A549 (cell line): ENCODE results near the gene NIPAL1. TPM values are rescaled to one million over a fixed set of nuclear protein-coding genes. Genes with fewer than 3 reads are reported as not detected.

Experiments
- ATAC-seq, 2 experiments: fragments of 200-7000 bp in 1 of 2; fragments of >200 bp in 1 of 2; cut with Nextera tagmentation in 1 of 2; cut with Tn5 transposase in 1 of 2; 3 replicates each; pipeline versions ENCODE4 v1.8.0 to v1.9.1; 2018 to 2020; ENCODE audit warnings: mild to moderate bottlenecking in 1 of 2, moderate library complexity in 1 of 2
- CTCF ChIA-PET: fragments of 300-600 bp; sonication (Branson Sonifier 250); formaldehyde crosslinking; extraction: SDS; loops from one replicate; lab custom pipeline; 2021; ENCODE audit warnings: antibody characterized with exemption, inconsistent platforms; lab: Yijun Ruan, JAX
- POLR2A ChIA-PET: fragments of 350-600 bp; formaldehyde crosslinking; extraction: SDS; loops from one replicate; lab custom pipeline; 2021; ENCODE audit warnings: antibody characterized with exemption, inconsistent platforms; lab: Yijun Ruan, JAX
- DNase-seq, 2 experiments: peaks; one replicate each; pipeline versions ENCODE4 v3.0.0 to v3.0.0-alpha.2; 2011 to 2016; ENCODE audit warnings: low read depth in 1 of 2, low spot score in 1 of 2
- FAIRE-seq: peaks from 2 replicates; lab custom pipeline; 2011; peaks lifted over from hg19 to GRCh38; lab: Jason Lieb, UNC
- H3K27ac ChIP-seq, 2 experiments: fragments of >200 bp; sonication (Bioruptor Twin); formaldehyde crosslinking; 3 replicates each; pipeline ENCODE4 v1.5.1; 2016 to 2017
- H3K4me1 ChIP-seq: fragments of >200 bp; sonication (Bioruptor Twin); formaldehyde crosslinking; 3 replicates; pipeline ENCODE4 v1.6.1; 2016
- H3K4me2 ChIP-seq: fragments of >200 bp; sonication (Bioruptor Twin); formaldehyde crosslinking; 3 replicates; pipeline ENCODE4 v1.6.1; 2016
- H3K4me3 ChIP-seq: fragments of >200 bp; sonication (Bioruptor Twin); formaldehyde crosslinking; 3 replicates; pipeline ENCODE4 v1.5.1; 2016
- H3K9me3 ChIP-seq: fragments of >200 bp; sonication (Bioruptor Twin); formaldehyde crosslinking; 3 replicates; pipeline ENCODE4 v1.6.1; 2016
- BHLHE40 ChIP-seq: IDR thresholded peaks from 2 replicates; pipeline ENCODE4 v1.6.1; 2012; ENCODE audit warnings: low read depth, low read length, inconsistent platforms
- CBX8 ChIP-seq: fragments of 200-600 bp; sonication (generic); IDR thresholded peaks from 2 replicates; pipeline ENCODE4 v1.6.1; 2016
- CEBPB ChIP-seq, 2 experiments: fragments of >200 bp in 1 of 2; sonication (Bioruptor Twin) in 1 of 2; formaldehyde crosslinking in 1 of 2; IDR thresholded peaks; 2 replicates each; pipeline ENCODE4 v1.6.1; 2012 to 2016
- CHD2 ChIP-seq: fragments of 150-350 bp; IDR thresholded peaks from 2 replicates; pipeline ENCODE4 v1.6.1; 2014; ENCODE audit warnings: low read length; ENCODE audit not compliant: partially characterized antibody
- CHD4 ChIP-seq: fragments of 200-600 bp; sonication (generic); IDR thresholded peaks from 2 replicates; pipeline ENCODE4 v1.6.1; 2016; ENCODE audit warnings: antibody characterized with exemption, mild to moderate bottlenecking, borderline replicate concordance
- EHMT2 ChIP-seq: fragments of 200-600 bp; sonication (generic); IDR thresholded peaks from 2 replicates; pipeline ENCODE4 v1.6.1; 2016; ENCODE audit warnings: antibody characterized with exemption, low read depth, mild to moderate bottlenecking, moderate library complexity
- EP300 ChIP-seq, 2 experiments: fragments of >200 bp; sonication (Bioruptor Twin); formaldehyde crosslinking; IDR thresholded peaks; 2 replicates in 1 of 2; 3 replicates in 1 of 2; pipeline ENCODE4 v1.6.1; 2016 to 2017
- FOXS1 ChIP-seq: fragments of 250-450 bp; sonication (Bioruptor Pico); IDR thresholded peaks from 2 replicates; pipeline ENCODE4 v1.5.0; 2020; ENCODE audit warnings: mild to moderate bottlenecking, moderate library complexity
- GATA3 ChIP-seq: IDR thresholded peaks from 2 replicates; pipeline ENCODE4 v1.6.1; 2012; ENCODE audit warnings: borderline replicate concordance
- HDAC2 ChIP-seq: fragments of 200-600 bp; sonication (generic); IDR thresholded peaks from 2 replicates; pipeline ENCODE4 v1.6.1; 2016
- HEYL ChIP-seq: fragments of 250-450 bp; sonication (Bioruptor Pico); IDR thresholded peaks from 2 replicates; pipeline ENCODE4 v1.8.0; 2021; ENCODE audit warnings: mild to moderate bottlenecking, moderate library complexity
- JUNB ChIP-seq: fragments of >200 bp; sonication (Bioruptor Twin); formaldehyde crosslinking; IDR thresholded peaks from 2 replicates; pipeline ENCODE4 v1.6.1; 2016
- MAFK ChIP-seq: fragments of 450-650 bp; IDR thresholded peaks from 2 replicates; pipeline ENCODE4 v1.6.1; 2014; ENCODE audit not compliant: partially characterized antibody
- MAZ ChIP-seq: fragments of 150-350 bp; IDR thresholded peaks from 2 replicates; pipeline ENCODE4 v1.6.1; 2014; ENCODE audit warnings: antibody characterized with exemption, low read depth, low read length, borderline replicate concordance
- MYC ChIP-seq: IDR thresholded peaks from 2 replicates; pipeline ENCODE4 v1.6.1; 2012; ENCODE audit warnings: mild to moderate bottlenecking, inconsistent platforms, low read length, improper control_type of control experiment, borderline replicate concordance
- NFE2L2 ChIP-seq: fragments of 150-350 bp; conservative IDR thresholded peaks from 2 replicates; pipeline ENCODE4 v1.6.1; 2014; ENCODE audit warnings: low read length
- NPAS2 ChIP-seq: fragments of 250-450 bp; sonication (Bioruptor Pico); IDR thresholded peaks from 2 replicates; pipeline ENCODE4 v1.8.0; 2022; ENCODE audit warnings: mild to moderate bottlenecking, moderate library complexity, borderline replicate concordance
- NR3C1 ChIP-seq: fragments of >200 bp; sonication (Bioruptor Twin); formaldehyde crosslinking; IDR thresholded peaks from 3 replicates; pipeline ENCODE4 v1.6.1; 2017
- POLR2A ChIP-seq: IDR thresholded peaks from 2 replicates; pipeline ENCODE4 v1.6.1; 2012; ENCODE audit warnings: mild to moderate bottlenecking, low read length
- RARB ChIP-seq: fragments of 250-450 bp; sonication (Bioruptor Pico); IDR thresholded peaks from 2 replicates; pipeline ENCODE4 v1.8.0; 2021; ENCODE audit warnings: mild to moderate bottlenecking, moderate library complexity
- RFX5 ChIP-seq: fragments of 450-650 bp; IDR thresholded peaks from 2 replicates; pipeline ENCODE4 v1.7.1; 2014; ENCODE audit warnings: antibody characterized with exemption, mild to moderate bottlenecking, moderate library complexity
- SMC3 ChIP-seq: fragments of >200 bp; sonication (Bioruptor Twin); formaldehyde crosslinking; IDR thresholded peaks from 3 replicates; pipeline ENCODE4 v1.6.1; 2018; ENCODE audit warnings: inconsistent platforms
- ZNF302 ChIP-seq: fragments of 250-450 bp; sonication (Bioruptor Pico); IDR thresholded peaks from 2 replicates; pipeline ENCODE4 v1.9.0; 2021; ENCODE audit warnings: inconsistent platforms, mild to moderate bottlenecking, moderate library complexity
- ZSCAN20 ChIP-seq: fragments of 250-450 bp; sonication (Bioruptor Pico); IDR thresholded peaks from 2 replicates; pipeline ENCODE4 v1.8.0; 2022; ENCODE audit warnings: mild to moderate bottlenecking, moderate library complexity
- WGBS: methylation state at CpG from one replicate; pipeline ENCODE4 v1.1.6; 2017; ENCODE audit errors: missing lambda C conversion rate; 5-methylcytosine and 5-hydroxymethylcytosine counted together
- polyA plus RNA-seq, 4 experiments: library from polyadenylated mRNA; depleted of rRNA in 3 of 4; stranded (reverse); fragments of >200 nt; fragmentation: RNase III in 1 of 4; extraction: RNeasy Plus Mini Kit Qiagen cat#74134 plus additional on column Dnase treatment in 1 of 4; gene quantifications; 2 replicates in 3 of 4; 3 replicates in 1 of 4; pipeline ENCODE4 v1.2.3, GENCODE V29; 2011 to 2017
- TF ChIP-seq, protein P1 (sequence below): fragments of 450-650 bp; IDR thresholded peaks from 2 replicates; pipeline ENCODE4 v1.6.1; 2014; ENCODE audit warnings: antibody characterized with exemption
- TF ChIP-seq, protein P2 (sequence below): IDR thresholded peaks from 2 replicates; pipeline ENCODE4 v1.6.1; 2012
- TF ChIP-seq, protein P3 (sequence below): IDR thresholded peaks from 2 replicates; pipeline ENCODE4 v1.6.1; 2012; ENCODE audit warnings: low read depth, borderline replicate concordance
- TF ChIP-seq, protein P4 (sequence below): fragments of >200 bp; sonication (Bioruptor Twin); formaldehyde crosslinking; IDR thresholded peaks from 3 replicates; pipeline ENCODE4 v1.6.1; 2016

The NIPAL1 gene
- polyA plus RNA-seq, 2 of the 4 experiments (the other 2 are of a cell fraction): 0.41 to 0.47 TPM

DNA sequence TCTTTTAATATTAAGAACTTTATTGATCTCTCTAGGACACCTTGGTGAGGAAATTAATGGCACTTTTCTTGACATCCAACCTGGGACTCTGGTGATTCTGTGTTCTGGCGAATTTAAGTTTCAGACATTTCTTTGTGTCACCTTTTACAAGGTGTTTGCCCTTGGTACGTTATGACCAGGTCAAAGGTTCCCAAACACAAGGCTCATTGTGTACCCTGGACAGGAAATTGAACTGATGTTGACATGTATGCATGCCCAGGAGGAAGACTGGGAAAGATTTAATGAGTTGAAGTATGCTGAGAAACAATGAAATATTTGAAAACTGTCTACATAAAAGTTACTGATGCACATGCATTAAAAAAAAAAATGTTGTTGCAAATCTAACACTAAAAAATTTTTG, 22.1 kb downstream of the NIPAL1 start:
- DNase-seq (no peak), ATAC-seq (no peak), FAIRE-seq (no peak)
- WGBS: 9% methylated on average over 2 of the region's 2 CpGs
- CTCF ChIA-PET: no interaction called here
- no peak overlapping the region for H3K4me3 ChIP-seq
- H3K27ac ChIP-seq: no peak overlapping the region
- POLR2A ChIA-PET: no interaction called here
- no peak overlapping the region for H3K4me2 ChIP-seq
- TF ChIP-seq NR3C1 (no peak), MAFK (no peak), GATA3 (no peak), JUNB (no peak), NFE2L2 (no peak), FOXS1 (no peak), CHD2 (no peak), HEYL (CRISPR knock-in tag) (no peak), RFX5 (no peak), CHD4 (no peak), EP300 (IDR thresholded peaks at IDR 0.05) (no peak), HDAC2 (no peak), NPAS2 (no peak)
- H3K4me1 ChIP-seq: no peaks in the 10 kb centered on the region
- H3K9me3 ChIP-seq: no peaks in the 10 kb centered on the region

DNA sequence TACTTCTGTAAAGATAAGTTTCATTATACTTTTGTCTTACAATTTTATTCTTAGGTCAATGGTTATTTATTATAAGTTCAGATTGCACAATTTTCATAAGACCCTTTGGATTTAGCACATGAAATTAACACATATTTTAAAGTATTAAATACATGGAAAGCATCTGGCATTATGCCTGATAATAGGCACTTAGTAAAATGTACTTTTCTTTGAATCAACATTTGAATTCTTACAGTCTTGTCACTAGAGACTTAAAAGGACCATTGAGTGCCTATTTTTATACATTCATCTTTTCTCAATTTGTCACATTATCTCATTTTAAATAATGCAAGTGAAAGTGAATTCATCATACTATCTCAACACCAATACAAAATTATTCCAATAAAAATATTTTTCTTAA, 23.0 kb downstream of the NIPAL1 start:
- TF ChIP-seq POLR2A (no peak), MYC (no peak), ZNF302 (CRISPR knock-in tag) (no peak), CBX8 (no peak), RARB (CRISPR knock-in tag) (no peak), SMC3 (no peak), ZSCAN20 (CRISPR knock-in tag) (no peak), CEBPB (IDR thresholded peaks at IDR 0.05) (no peak), RFX5 (no peak), EHMT2 (no peak), NPAS2 (no peak), BHLHE40 (no peak), MAZ (no peak), JUNB (no peak)
- TF ChIP-seq, protein P1, sequence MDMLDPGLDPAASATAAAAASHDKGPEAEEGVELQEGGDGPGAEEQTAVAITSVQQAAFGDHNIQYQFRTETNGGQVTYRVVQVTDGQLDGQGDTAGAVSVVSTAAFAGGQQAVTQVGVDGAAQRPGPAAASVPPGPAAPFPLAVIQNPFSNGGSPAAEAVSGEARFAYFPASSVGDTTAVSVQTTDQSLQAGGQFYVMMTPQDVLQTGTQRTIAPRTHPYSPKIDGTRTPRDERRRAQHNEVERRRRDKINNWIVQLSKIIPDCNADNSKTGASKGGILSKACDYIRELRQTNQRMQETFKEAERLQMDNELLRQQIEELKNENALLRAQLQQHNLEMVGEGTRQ: no peak
- TF ChIP-seq, protein P2, sequence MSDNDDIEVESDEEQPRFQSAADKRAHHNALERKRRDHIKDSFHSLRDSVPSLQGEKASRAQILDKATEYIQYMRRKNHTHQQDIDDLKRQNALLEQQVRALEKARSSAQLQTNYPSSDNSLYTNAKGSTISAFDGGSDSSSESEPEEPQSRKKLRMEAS: no peak
- TF ChIP-seq, protein P3, sequence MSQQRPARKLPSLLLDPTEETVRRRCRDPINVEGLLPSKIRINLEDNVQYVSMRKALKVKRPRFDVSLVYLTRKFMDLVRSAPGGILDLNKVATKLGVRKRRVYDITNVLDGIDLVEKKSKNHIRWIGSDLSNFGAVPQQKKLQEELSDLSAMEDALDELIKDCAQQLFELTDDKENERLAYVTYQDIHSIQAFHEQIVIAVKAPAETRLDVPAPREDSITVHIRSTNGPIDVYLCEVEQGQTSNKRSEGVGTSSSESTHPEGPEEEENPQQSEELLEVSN: no peak
- TF ChIP-seq, protein P4, sequence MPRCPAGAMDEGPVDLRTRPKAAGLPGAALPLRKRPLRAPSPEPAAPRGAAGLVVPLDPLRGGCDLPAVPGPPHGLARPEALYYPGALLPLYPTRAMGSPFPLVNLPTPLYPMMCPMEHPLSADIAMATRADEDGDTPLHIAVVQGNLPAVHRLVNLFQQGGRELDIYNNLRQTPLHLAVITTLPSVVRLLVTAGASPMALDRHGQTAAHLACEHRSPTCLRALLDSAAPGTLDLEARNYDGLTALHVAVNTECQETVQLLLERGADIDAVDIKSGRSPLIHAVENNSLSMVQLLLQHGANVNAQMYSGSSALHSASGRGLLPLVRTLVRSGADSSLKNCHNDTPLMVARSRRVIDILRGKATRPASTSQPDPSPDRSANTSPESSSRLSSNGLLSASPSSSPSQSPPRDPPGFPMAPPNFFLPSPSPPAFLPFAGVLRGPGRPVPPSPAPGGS: no peak
- TF ChIP-seq, all 56 proteins: peak for 0
- ATAC-seq (no peak), DNase-seq (no peak), FAIRE-seq (no peak)
- Histone ChIP-seq H3K4me3 (no peak overlapping the region), H3K27ac (no peak overlapping the region), H3K4me1 (no peaks in the 10 kb centered on the region), H3K4me2 (no peak overlapping the region), H3K9me3 (no peaks in the 10 kb centered on the region)
- POLR2A ChIA-PET: no interaction called here
- CTCF ChIA-PET: no interaction called here
